Retinal pigment epithelial cell (primary cell): ENCODE data around the gene PAX5.

Source experiments
- DNase-seq: peaks from one replicate; pipeline ENCODE4 v3.0.0-alpha.2; 2010; ENCODE audit warnings: low read depth
- H3K4me3 ChIP-seq: 2 replicates; pipeline ENCODE4 v1.5.1; 2011; ENCODE audit warnings: mild to moderate bottlenecking, low read length, control low read depth, moderate library complexity
- CTCF ChIP-seq: conservative IDR thresholded peaks from 2 replicates; pipeline ENCODE4 v1.5.1; 2011; ENCODE audit warnings: low read depth, low read length, control low read depth, inconsistent platforms

PAX5 gene

DNA sequence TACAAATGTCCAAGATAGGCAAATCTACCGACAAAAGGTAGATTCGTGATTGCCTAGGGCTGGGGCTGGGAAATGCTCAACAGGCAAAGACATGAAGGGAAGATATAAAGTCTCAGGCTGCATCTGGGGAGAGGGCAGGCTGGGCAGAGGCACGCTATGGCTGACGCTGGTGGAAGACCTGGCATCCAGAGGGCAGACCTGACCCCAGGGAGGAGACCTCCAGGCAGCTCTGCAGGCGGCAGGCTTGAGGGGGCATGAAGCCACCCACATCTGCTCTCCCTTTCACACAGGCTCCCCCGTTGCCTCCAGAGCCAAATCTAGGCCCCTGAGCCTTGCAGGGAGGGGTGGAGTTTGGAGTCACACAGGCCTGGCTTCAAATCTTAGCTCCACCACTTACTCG is 145.5 kb downstream of the PAX5 start:
- H3K4me3 ChIP-seq: no peak overlapping the region
- no peak for DNase-seq
- TF ChIP-seq CTCF: no peak

DNA sequence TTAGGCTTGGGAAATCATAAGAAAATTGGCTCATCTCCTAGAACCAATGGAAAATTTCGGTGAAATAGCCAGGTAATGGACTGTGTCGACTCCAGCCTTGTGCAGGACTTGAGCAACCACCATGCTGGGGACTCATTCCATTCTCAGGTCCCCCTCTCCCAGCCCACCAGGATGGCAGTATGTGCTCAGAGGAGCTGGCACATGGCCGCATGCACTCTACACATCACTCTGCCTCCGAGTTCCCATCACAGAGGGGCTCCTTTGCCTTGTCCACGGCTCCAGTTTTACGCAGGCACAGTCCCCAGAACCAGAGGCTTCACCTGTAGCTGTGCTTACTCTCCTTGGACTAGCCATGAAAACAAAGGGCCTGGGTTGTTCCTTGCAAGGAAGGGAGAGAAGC is 149.3 kb downstream of the PAX5 start:
- no peak overlapping the region for H3K4me3 ChIP-seq
- no peak for DNase-seq
- TF ChIP-seq CTCF: no peak

DNA sequence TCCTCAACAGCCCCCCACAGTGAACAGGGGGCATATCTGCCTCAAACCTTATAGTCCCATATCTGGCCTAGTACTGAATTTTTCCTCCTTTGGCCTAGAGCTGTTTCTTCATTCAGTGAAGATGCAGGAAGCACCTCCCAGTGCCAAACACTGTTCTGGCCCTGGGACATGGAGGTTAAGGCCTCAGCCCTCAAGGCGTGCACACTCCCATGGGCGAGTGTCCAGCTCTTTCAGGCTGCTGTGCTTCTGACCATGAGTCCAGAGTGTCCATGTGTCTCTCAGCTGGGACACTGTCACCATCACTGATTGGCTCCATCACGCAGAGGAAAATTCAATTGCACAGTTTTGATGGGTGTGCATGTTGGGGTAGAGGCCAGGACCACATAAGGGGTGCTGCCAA is 151.5 kb downstream of the PAX5 start:
- TF ChIP-seq CTCF: no peak
- no peak overlapping the region for H3K4me3 ChIP-seq
- no peak for DNase-seq

GRCh38 chr9:36881743-36882441 is 152.2 kb downstream of the PAX5 start:
- no peak for TF ChIP-seq CTCF
- H3K4me3 ChIP-seq: no peak overlapping the region
- no peak for DNase-seq

DNA sequence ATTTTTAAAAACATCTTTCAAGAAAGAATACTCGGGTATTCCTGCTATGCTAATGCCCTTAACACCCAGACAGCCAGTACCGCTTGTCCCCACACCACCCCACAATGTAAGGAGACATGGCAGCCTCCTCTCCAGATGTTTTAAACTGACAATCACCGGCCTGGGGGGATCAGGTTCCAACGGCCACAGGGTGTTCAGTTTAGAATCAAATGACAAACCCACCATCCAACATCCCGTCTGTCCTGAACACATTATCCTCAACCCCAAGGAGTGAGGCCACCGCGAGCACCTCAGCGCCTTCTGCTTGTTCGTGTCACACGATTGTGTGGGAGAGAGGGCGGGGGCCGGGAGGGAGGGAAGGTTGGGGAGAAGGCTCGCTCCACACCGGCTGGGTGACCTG is 152.8 kb downstream of the PAX5 start:
- no peak for DNase-seq
- no peak for TF ChIP-seq CTCF

DNA sequence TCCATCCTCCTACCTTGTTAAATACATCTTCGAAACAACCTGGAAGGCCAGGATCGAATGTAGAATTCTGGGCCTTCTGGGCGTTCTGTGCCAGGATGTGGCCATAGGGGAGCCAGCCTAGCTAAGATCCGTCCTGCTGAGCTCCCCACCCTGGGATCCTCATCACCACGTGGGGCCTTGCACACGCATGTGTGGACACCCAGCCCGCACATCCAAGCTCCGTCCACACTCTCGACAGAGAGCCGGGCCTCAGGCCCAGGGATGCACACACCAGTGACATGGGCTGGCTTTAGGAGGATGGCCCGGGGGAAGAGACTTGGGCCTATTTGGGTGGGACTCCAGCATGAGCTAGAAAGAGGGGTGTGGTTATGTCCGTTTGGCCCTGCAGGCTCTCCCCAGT is 154.0 kb downstream of the PAX5 start:
- H3K4me3 ChIP-seq: no peak overlapping the region
- TF ChIP-seq CTCF: no peak

More for the DNA sequence above, 152.8 kb downstream of the PAX5 start:
- H3K4me3 ChIP-seq: no peak overlapping the region

More for the DNA sequence above, 154.0 kb downstream of the PAX5 start:
- no peak for DNase-seq
